Muscle of leg (tissue), 11 donors: ENCODE results near the gene SYNM. TPM values are rescaled to one million over a fixed set of nuclear protein-coding genes. Genes with fewer than 3 reads are reported as not detected.

Source experiments
- DNase-seq: peaks from one replicate; pipeline ENCODE4 v3.0.0; 2013
- H3K27ac ChIP-seq: one replicate; pipeline ENCODE4 v1.5.1; 2013; ENCODE audit warnings: mild to moderate bottlenecking, low read length, control low read depth
- H3K27me3 ChIP-seq: one replicate; pipeline ENCODE4 v1.6.1; 2013; ENCODE audit warnings: low read length; ENCODE audit not compliant: control insufficient read depth, insufficient read depth
- H3K36me3 ChIP-seq: one replicate; pipeline ENCODE4 v1.6.1; 2013; ENCODE audit warnings: low read length; ENCODE audit not compliant: control insufficient read depth, insufficient read depth
- H3K4me1 ChIP-seq: one replicate; pipeline ENCODE4 v1.6.1; 2013; ENCODE audit warnings: low read length; ENCODE audit not compliant: control insufficient read depth, insufficient read depth
- H3K4me3 ChIP-seq: one replicate; pipeline ENCODE4 v1.5.1; 2013; ENCODE audit warnings: low read length, control low read depth
- H3K9me3 ChIP-seq: replicated peaks from 2 replicates; pipeline ENCODE4 v1.6.1; 2013; ENCODE audit warnings: low read depth, low read length; ENCODE audit not compliant: control insufficient read depth
- WGBS: methylation state at CpG from one replicate; pipeline ENCODE4 v1.1.5; 2013; ENCODE audit warnings: missing lambda C conversion rate; ENCODE audit not compliant: insufficient coverage; 5-methylcytosine and 5-hydroxymethylcytosine counted together
- polyA plus RNA-seq, 8 donors: library from polyadenylated mRNA; unstranded; fragments of 120-200 nt; gene quantifications; one replicate each; pipeline versions ENCODE4 v1.2.1 to v1.2.3, GENCODE V29; 2013; ENCODE audit warnings: inconsistent platforms in 1 of 8, low replicate concordance in 1 of 8; ENCODE audit not compliant: insufficient read length in 8 of 8, insufficient read depth in 1 of 8
- total RNA-seq: library from RNA; stranded (reverse); fragments of 120-200 nt; gene quantifications from one replicate; pipeline ENCODE4 v1.2.4, GENCODE V29; 2013

The SYNM gene
- total and polyA plus RNA-seq, 9 donors: 29.4 to 66.6 (median 46.5) TPM

DNA sequence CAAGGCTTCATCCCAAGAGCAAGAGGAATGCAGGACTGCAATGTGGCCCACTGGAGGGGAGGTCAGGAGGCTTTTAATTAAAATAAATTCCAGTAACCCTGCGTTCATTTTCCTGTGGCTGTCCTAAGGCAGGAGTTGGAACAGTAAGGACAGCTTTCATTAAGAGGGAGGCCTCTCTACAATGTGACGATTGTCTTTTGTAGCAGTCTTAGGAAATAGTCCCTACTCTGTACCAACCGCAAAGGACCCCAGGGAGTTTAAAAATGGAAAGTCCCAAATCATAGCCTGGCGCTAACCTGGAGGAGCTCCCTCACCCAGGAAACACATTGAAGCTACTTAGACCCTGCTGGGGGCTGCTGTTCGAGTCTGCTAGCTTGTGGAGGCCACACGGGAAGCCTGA lies 62.8 kb downstream of the SYNM start:
- 73% methylated on average over 4 of the region's 6 CpGs for WGBS
- no peak overlapping the region for H3K4me3 ChIP-seq
- peak overlapping the region; percentile 77 for H3K27ac ChIP-seq
- H3K27me3 ChIP-seq: no peaks in the 10 kb centered on the region
- peaks cover 38% of the 10 kb centered on the region for H3K36me3 ChIP-seq
- DNase-seq: no peak
- H3K4me1 ChIP-seq: peaks cover 47% of the 10 kb centered on the region
- no peaks in the 10 kb centered on the region for H3K9me3 ChIP-seq

DNA sequence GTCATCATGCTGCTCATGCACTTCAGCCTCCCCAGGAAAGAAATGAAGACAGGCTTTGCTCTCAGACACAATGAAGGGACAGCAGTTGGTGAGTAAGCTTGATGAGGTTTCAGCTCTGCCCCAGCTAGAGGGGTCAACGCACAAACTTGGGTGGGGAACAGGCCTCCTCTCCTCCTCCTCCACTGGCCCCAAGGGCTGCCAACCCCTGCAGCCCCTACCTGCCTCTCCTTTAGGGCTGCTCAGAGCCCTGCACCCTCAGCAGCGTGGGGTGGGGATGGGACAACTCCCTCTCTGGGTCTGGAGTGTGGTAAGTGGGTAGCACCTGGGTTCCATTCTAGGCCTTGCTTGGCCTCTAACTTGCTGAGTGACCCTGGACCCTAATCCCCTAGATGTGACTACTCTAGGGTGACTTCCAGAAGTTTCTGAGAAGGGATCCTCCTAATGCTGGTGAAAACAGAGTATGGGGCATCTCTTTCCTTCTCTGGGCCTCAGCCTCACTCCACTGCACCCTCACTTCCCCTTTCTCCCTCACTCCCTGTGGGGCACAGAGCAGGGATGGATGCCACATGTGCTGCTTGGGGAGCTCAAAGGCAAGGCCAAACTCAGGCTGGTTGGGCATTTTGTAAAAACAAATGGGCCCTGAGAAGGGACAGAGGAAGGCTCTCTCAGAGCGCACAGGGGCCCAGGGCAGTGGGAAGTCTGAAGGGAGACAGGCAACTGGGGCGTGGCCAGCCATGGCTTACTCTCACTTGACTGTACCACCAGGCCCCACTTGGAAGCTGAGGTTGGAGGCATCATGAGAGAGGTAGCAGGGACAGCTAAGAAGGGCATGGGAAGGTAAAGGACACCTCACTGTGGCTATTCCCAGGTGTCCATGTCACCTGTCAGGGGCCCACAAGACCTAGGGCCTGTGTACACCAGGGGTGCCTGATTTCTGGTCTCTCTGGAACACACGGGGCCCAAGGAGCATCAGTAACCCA lies 64.0 kb downstream of the SYNM start:
- peaks cover 45% of the 10 kb centered on the region for H3K36me3 ChIP-seq

DNA sequence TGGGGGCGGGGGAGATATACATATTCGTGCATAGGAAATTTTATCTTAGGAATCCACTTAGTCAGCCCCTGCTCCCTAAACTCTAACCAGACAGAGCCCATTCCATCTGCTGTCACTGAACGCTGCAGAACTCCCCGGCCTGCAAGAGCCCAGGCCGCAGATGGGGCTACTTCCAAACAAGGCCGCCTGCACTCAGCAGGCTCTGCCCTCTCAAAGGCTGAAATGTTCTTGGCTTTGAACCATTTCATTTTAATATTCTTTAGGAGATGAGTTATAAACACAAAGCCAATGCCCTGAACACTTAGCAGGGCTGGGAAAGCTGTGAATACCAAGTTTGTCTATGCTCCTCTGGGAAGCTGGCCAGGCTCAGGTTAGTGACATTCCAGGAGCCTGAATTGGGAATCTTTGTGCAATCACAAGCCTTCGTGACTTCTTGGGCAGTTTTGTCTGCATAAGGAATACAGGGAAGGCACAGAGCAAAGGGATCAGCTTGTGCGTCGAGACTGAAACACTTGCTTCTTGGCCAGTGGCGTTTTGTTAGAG lies 65.0 kb downstream of the SYNM start:
- no peak overlapping the region for H3K4me3 ChIP-seq
- 85% methylated on average over 6 of the region's 10 CpGs for WGBS
- peak overlapping the region; percentile 64 for H3K27ac ChIP-seq
- no peaks in the 10 kb centered on the region for H3K9me3 ChIP-seq
- peaks cover 62% of the 10 kb centered on the region for H3K4me1 ChIP-seq
- DNase-seq: peak; percentile 39
- no peaks in the 10 kb centered on the region for H3K27me3 ChIP-seq
- peaks cover 50% of the 10 kb centered on the region for H3K36me3 ChIP-seq

More for the DNA sequence above, 64.0 kb downstream of the SYNM start:
- Histone ChIP-seq H3K4me1 (peaks cover 58% of the 10 kb centered on the region), H3K4me3 (no peak overlapping the region), H3K27me3 (no peaks in the 10 kb centered on the region), H3K9me3 (no peaks in the 10 kb centered on the region), H3K27ac (peak overlapping the region; percentile 64)
- DNase-seq: no peak
- WGBS: 88% methylated on average over 2 of the region's 5 CpGs

DNA sequence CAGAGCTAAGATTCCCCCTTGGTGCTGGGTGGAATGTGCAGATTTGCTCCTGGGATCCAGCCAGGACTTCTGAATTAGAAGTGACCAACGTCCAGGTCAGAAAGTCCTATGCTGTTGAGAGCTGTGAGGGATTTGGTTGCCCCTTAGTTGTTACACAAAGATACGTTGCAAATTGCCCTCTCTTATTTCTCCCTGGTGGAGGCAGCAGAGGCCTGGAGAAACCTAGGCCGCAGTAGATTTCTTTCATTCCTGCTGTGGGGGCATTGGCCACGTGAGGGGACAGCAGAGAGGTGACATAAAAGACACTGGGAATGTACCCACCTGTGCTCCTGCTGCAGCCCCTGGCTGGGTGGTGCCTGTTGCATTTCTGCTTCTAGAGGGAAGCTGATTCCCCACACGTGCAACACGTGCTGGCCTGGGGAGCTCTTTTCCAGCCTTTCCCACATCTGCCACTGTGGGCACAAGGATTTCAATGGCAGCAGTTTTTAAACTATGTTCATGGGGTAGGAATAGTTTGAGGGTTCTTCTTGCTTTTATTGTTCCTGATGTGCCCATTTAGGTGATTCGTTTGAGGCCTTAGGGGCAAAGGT lies 65.7 kb downstream of the SYNM start:
- H3K4me1 ChIP-seq: peaks cover 69% of the 10 kb centered on the region
- H3K9me3 ChIP-seq: no peaks in the 10 kb centered on the region
- peak overlapping the region; percentile 64 for H3K27ac ChIP-seq
- WGBS: 71% methylated on average over 4 of the region's 7 CpGs
- no peaks in the 10 kb centered on the region for H3K27me3 ChIP-seq
- no peak overlapping the region for H3K4me3 ChIP-seq
- DNase-seq: peak; percentile 21
- H3K36me3 ChIP-seq: peaks cover 54% of the 10 kb centered on the region

DNA sequence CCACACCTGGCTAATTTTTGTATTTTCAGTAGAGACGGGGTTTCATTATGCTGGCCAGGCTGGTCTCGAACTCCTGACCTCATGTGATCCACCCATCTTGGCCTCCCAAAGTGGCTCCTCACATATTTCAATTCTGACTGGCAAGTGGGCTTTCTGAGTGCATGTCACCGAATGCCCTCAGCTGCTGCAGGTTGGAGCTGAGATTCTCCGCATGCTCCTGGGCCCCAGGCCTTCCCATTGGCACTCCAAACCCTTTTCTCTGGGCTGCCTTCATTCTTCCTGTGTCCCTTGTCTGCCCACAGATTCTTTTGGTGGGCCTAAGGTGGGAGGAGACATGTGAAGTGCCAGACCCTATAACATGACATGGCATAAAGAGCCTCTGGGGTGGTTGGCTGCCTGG lies 67.3 kb downstream of the SYNM start:
- WGBS: 100% methylated on average over 2 of the region's 4 CpGs
- Histone ChIP-seq H3K4me1 (peaks cover 63% of the 10 kb centered on the region), H3K27ac (no peak overlapping the region)

DNA sequence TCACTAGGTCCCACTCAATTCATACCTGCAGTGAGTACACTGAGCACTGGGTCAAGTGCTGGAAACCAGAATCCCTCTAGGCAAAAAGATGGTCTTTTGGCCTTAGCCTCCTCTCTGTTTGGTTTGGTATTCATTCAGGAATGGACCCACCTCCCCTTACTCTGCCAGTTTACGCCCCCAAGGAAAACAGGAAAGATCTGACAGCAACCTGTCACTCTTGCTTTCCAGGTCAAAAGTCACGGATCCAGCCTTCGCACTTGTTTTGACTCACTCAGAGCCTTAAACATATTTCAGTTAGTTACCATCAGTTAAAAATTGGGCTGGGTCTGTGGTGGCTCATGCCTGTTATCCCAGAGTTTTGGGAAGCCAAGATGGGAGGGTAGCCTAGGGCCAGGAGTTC lies 68.1 kb downstream of the SYNM start:
- DNase-seq: no peak
- Histone ChIP-seq H3K4me3 (no peak overlapping the region), H3K36me3 (peaks cover 48% of the 10 kb centered on the region), H3K27ac (peak overlapping the region; percentile 35), H3K27me3 (no peaks in the 10 kb centered on the region), H3K9me3 (no peaks in the 10 kb centered on the region), H3K4me1 (peaks cover 55% of the 10 kb centered on the region)
- no CpG with 5 or more reads among the region's 3 CpGs for WGBS

More for the DNA sequence above, 67.3 kb downstream of the SYNM start:
- H3K27me3 ChIP-seq: no peaks in the 10 kb centered on the region
- H3K4me3 ChIP-seq: no peak overlapping the region
- H3K9me3 ChIP-seq: no peaks in the 10 kb centered on the region
- no peak for DNase-seq
- peaks cover 51% of the 10 kb centered on the region for H3K36me3 ChIP-seq

DNA sequence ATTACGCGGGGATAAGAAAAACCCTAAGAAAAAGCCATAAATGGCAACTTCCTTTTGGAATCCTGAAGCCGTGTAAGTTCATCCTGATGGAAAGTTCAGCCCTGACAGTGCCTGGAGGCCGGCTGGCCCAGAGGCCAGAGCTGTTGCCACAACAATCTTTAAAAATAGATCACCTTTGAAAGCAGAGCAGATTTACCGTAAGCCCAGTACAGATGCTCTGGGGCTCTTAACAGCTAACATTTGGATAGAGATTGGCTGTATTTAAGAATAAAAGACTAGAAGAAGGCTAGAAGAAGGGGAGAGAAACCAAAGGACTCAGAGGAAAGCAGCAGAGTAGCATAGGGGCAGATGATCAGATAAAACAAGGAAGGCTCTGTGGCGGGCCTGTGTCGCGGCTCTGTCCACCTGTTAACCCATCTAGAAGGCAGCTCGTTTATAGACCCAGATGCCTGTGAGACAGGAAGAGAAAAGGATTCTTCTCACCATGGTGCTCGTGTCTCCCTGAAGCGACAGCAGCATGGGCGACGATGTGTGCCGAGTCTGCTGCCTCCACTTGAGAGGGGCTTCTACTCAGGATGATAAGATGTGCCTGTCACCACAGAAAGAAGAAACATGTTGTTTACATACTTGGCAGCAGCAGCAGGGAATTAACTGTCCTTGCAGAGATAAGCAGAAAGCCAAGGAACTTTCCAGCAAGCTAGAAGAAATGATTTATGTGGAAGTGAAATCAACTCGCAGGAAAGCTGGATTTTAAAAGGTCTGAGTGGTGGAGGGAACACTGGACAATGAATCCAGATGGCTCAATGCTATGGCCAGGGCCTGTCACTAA lies 69.9 kb downstream of the SYNM start:
- Histone ChIP-seq H3K27ac (peak overlapping the region; percentile 87), H3K9me3 (no peaks in the 10 kb centered on the region), H3K4me1 (peaks cover 37% of the 10 kb centered on the region), H3K4me3 (no peak overlapping the region), H3K36me3 (peaks cover 36% of the 10 kb centered on the region), H3K27me3 (no peaks in the 10 kb centered on the region)
- WGBS: 56% methylated on average over 9 of the region's 15 CpGs
- peak; percentile 53 for DNase-seq

DNA sequence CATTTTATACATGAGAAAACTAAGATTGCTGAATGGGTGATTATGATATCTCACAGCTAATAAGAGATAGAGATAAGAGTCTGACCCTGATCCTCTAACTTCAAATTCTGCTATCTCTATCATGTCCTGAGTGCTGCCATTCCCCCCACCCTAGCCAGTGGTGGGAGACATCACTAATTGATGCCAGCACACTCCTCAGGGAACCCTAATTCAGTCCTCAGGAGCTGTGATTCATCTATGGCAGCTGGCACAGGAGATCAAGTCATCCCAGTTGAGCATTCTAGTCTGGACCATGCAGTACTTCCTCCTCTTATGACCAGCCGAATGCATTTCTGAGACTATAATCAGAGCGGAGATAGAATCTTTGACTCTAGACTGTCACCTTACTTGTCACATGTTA lies 71.9 kb downstream of the SYNM start:
- H3K27ac ChIP-seq: no peak overlapping the region
- H3K4me1 ChIP-seq: peaks cover 43% of the 10 kb centered on the region
- H3K36me3 ChIP-seq: peaks cover 26% of the 10 kb centered on the region
- H3K27me3 ChIP-seq: no peaks in the 10 kb centered on the region
- DNase-seq: peak; percentile 34
- no peak overlapping the region for H3K4me3 ChIP-seq
- WGBS: no CpG with 5 or more reads among the region's 2 CpGs
- H3K9me3 ChIP-seq: no peaks in the 10 kb centered on the region

DNA sequence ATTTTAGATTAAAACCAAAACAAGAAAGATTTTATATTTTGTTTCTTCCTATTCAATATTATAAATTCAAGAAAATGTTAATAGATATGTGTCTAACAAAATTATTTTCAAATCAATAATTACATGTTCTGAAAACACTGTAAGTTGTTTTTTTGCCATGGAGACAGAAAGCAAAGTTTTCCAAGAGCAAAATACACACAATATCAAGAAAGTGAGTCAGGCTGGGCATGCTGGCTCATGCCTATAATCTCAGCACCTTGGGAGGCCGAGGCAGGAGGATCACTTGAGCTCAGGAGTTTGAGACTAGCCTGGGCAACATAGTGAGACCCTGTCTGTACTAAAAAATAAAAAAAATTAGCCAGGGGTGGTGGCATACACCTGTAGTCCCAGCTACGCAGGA lies 72.8 kb downstream of the SYNM start:
- 100% methylated on average over 1 of the region's 2 CpGs for WGBS
- H3K4me1 ChIP-seq: peaks cover 43% of the 10 kb centered on the region
- no peak overlapping the region for H3K4me3 ChIP-seq
- no peaks in the 10 kb centered on the region for H3K9me3 ChIP-seq
- H3K27me3 ChIP-seq: no peaks in the 10 kb centered on the region
- H3K36me3 ChIP-seq: peaks cover 23% of the 10 kb centered on the region
- H3K27ac ChIP-seq: no peak overlapping the region
- no peak for DNase-seq
